C4-2B (cell line): ENCODE data around the gene GGTLC2.
"Not testable (repeated sequence)": the region's sequence is repeated elsewhere in the genome, so short reads cannot be mapped to it uniquely, and the experiment has no call there.

Experiments used
- ZFX ChIP-seq: fragments of 450-650 bp; IDR thresholded peaks from 2 replicates; pipeline ENCODE4 v1.6.1; 2017
- TF ChIP-seq, protein P1 (sequence below): fragments of 450-650 bp; conservative IDR thresholded peaks from 2 replicates; pipeline ENCODE4 v1.5.1; 2017; ENCODE audit warnings: mild to moderate bottlenecking

DNA sequence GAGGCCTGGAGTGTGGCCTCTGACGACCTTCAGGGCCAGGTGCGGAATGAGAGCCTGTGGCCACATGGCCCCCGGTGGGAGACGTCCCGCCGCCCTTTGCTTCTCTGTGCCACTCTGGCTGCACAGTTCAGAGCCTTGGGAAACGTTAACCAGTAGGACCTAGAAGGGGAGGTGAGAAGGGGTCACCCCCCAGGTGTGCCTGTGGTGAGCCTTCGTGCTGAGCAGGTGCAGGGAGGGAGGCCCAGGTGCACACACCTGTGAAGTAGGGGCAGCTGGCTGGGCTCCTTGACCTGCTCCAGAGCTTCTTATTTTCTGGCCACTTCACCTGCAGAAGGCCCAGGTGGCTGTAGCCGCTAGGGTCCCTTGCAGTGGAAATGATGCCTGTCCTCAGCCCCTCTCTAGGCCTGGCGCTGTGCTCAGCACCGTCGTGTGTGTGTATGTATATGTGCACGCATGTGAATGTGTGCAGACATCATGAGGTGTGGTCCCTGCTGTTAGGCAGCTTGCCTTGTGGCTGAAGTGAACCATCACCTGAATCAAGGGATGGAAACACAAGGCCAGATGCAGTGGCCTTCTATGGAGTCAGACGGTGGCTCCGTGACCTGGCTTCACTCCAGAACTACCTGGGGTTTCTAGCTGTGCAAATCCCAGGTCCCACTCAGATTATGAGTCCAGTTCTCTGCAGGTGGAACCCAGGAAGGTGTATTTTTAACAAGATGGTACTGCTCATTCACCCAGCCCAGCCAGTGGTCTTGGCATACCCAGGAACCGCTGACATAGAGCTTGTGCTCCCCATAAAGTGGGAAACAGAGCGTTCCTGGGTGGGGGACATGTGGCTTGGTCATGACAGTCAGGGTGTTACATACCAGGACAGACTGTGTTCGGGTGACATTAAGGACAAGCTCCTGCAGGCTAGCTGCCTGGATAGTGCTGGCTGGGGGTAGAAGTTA lies 15.6 kb upstream of the GGTLC2 start:
- TF ChIP-seq, protein P1, sequence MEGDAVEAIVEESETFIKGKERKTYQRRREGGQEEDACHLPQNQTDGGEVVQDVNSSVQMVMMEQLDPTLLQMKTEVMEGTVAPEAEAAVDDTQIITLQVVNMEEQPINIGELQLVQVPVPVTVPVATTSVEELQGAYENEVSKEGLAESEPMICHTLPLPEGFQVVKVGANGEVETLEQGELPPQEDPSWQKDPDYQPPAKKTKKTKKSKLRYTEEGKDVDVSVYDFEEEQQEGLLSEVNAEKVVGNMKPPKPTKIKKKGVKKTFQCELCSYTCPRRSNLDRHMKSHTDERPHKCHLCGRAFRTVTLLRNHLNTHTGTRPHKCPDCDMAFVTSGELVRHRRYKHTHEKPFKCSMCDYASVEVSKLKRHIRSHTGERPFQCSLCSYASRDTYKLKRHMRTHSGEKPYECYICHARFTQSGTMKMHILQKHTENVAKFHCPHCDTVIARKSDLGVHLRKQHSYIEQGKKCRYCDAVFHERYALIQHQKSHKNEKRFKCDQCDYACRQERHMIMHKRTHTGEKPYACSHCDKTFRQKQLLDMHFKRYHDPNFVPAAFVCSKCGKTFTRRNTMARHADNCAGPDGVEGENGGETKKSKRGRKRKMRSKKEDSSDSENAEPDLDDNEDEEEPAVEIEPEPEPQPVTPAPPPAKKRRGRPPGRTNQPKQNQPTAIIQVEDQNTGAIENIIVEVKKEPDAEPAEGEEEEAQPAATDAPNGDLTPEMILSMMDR, result not testable (repeated sequence)
- not testable (repeated sequence) for TF ChIP-seq ZFX
